ENCODE results near the gene TENM4.

The TENM4 gene

GRCh38 chr11:79084382-79084781 is 356.4 kb downstream of the TENM4 start:
- no peak for DNase-seq (ENCODE audit: low spot score)

GRCh38 chr11:79083352-79083751 is 357.5 kb downstream of the TENM4 start:
- no peak for DNase-seq (ENCODE audit: low spot score)

GRCh38 chr11:79082907-79083306 is 357.9 kb downstream of the TENM4 start:
- no peak for DNase-seq (ENCODE audit: low spot score)

GRCh38 chr11:79082280-79082679 is 358.6 kb downstream of the TENM4 start:
- DNase-seq (ENCODE audit: low spot score), result no peak

GRCh38 chr11:79081471-79082031 is 359.3 kb downstream of the TENM4 start:
- DNase-seq (ENCODE audit: low spot score), result no peak

GRCh38 chr11:79080551-79080950 is 360.3 kb downstream of the TENM4 start:
- no peak for DNase-seq (ENCODE audit: low spot score)

GRCh38 chr11:79078999-79079398 is 361.8 kb downstream of the TENM4 start:
- DNase-seq (ENCODE audit: low spot score), result no peak

GRCh38 chr11:79078456-79078855 is 362.4 kb downstream of the TENM4 start:
- DNase-seq (ENCODE audit: low spot score), result no peak

- DNase-seq (ENCODE audit: low spot score), result no peak
Observed at GRCh38 chr11:79077702-79078330, 363.0 kb downstream of the TENM4 start.

GRCh38 chr11:79076526-79077115 is 364.2 kb downstream of the TENM4 start:
- DNase-seq (ENCODE audit: low spot score), result peak; percentile 55

- no peak for DNase-seq (ENCODE audit: low spot score)
Observed at GRCh38 chr11:79074547-79074946, 366.3 kb downstream of the TENM4 start.

- no peak for DNase-seq (ENCODE audit: low spot score)
Observed at GRCh38 chr11:79071190-79071589, 369.6 kb downstream of the TENM4 start.

- no peak for DNase-seq (ENCODE audit: low spot score)
Observed at GRCh38 chr11:79070518-79070917, 370.3 kb downstream of the TENM4 start.

- no peak for DNase-seq (ENCODE audit: low spot score)
Observed at GRCh38 chr11:79069504-79069903, 371.3 kb downstream of the TENM4 start.

- no peak for DNase-seq (ENCODE audit: low spot score)
Observed at GRCh38 chr11:79068356-79068755, 372.5 kb downstream of the TENM4 start.

GRCh38 chr11:79067352-79067679 is 373.5 kb downstream of the TENM4 start:
- no peak for DNase-seq (ENCODE audit: low spot score)

GRCh38 chr11:79066456-79067351 is 374.1 kb downstream of the TENM4 start:
- DNase-seq (ENCODE audit: low spot score), result no peak

- peak; percentile 54 for DNase-seq (ENCODE audit: low spot score)
Observed at GRCh38 chr11:79062814-79063762, 377.7 kb downstream of the TENM4 start.

GRCh38 chr11:79060081-79060953 is 380.5 kb downstream of the TENM4 start:
- DNase-seq (ENCODE audit: low spot score), result no peak

- no peak for DNase-seq (ENCODE audit: low spot score)
Observed at GRCh38 chr11:79059141-79059540, 381.7 kb downstream of the TENM4 start.

All from AG08396 (cell line).